ENCODE measurements around the gene TOX3.

The TOX3 gene

GRCh38 chr16:52563767-52564611 lies 17.0 kb upstream of the TOX3 start:
- no peak for DNase-seq

- no peak for DNase-seq
These were observed 15.8 kb upstream of the TOX3 start for GRCh38 chr16:52562770-52563169.

GRCh38 chr16:52561910-52562741 lies 15.2 kb upstream of the TOX3 start:
- no peak for DNase-seq

- no peak for DNase-seq
These were observed 11.5 kb upstream of the TOX3 start for GRCh38 chr16:52558448-52558847.

- no peak for DNase-seq
These were observed 10.3 kb upstream of the TOX3 start for GRCh38 chr16:52557236-52557635.

- no peak for DNase-seq
These were observed 9.1 kb upstream of the TOX3 start for GRCh38 chr16:52556083-52556482.

- no peak for DNase-seq
These were observed 8.6 kb upstream of the TOX3 start for GRCh38 chr16:52555572-52555971.

- no peak for DNase-seq
These were observed 7.4 kb upstream of the TOX3 start for GRCh38 chr16:52554334-52554733.

- no peak for DNase-seq
These were observed 6.4 kb upstream of the TOX3 start for GRCh38 chr16:52553322-52553721.

GRCh38 chr16:52552643-52553042 lies 5.7 kb upstream of the TOX3 start:
- DNase-seq = no peak

GRCh38 chr16:52549011-52549692 lies 2.2 kb upstream of the TOX3 start:
- DNase-seq = no peak

- DNase-seq = no peak
These were observed 1.5 kb upstream of the TOX3 start for GRCh38 chr16:52548261-52549010.

GRCh38 chr16:52547834-52548215 lies 882 bp upstream of the TOX3 start:
- no peak for DNase-seq

GRCh38 chr16:52546291-52547003 lies 496 bp downstream of the TOX3 start:
- no peak for DNase-seq

GRCh38 chr16:52545898-52546266 lies 1.1 kb downstream of the TOX3 start:
- DNase-seq = no peak

- DNase-seq = no peak
These were observed 1.6 kb downstream of the TOX3 start for GRCh38 chr16:52545222-52545897.

- DNase-seq = no peak
These were observed 2.2 kb downstream of the TOX3 start for GRCh38 chr16:52544703-52545102.

GRCh38 chr16:52543654-52544053 lies 3.3 kb downstream of the TOX3 start:
- DNase-seq = no peak

GRCh38 chr16:52540910-52541309 lies 6.0 kb downstream of the TOX3 start:
- DNase-seq = no peak

GRCh38 chr16:52539191-52539590 lies 7.8 kb downstream of the TOX3 start:
- DNase-seq = no peak

- no peak for DNase-seq
These were observed 8.4 kb downstream of the TOX3 start for GRCh38 chr16:52538511-52538910.

GRCh38 chr16:52537516-52537915 lies 9.4 kb downstream of the TOX3 start:
- no peak for DNase-seq
